HG03520 (cell line): Measurements from ENCODE around the gene PLEKHG7.
"Not testable (repeated sequence)": the region's sequence is repeated elsewhere in the genome, so short reads cannot be mapped to it uniquely, and the experiment has no call there.

Source experiments
- ATAC-seq: cut with Tn5 transposase; IDR thresholded peaks from one replicate; pipeline ENCODE4 v1.9.1; 2021; ENCODE audit warnings: mild to moderate bottlenecking, moderate library complexity; ENCODE audit not compliant: unreplicated experiment

PLEKHG7 gene

GRCh38 chr12:92745856-92746550 lies 43.2 kb downstream of the PLEKHG7 start:
- no peak for ATAC-seq

- no peak for ATAC-seq
Measured at GRCh38 chr12:92747151-92747550, 44.4 kb downstream of the PLEKHG7 start.

DNA sequence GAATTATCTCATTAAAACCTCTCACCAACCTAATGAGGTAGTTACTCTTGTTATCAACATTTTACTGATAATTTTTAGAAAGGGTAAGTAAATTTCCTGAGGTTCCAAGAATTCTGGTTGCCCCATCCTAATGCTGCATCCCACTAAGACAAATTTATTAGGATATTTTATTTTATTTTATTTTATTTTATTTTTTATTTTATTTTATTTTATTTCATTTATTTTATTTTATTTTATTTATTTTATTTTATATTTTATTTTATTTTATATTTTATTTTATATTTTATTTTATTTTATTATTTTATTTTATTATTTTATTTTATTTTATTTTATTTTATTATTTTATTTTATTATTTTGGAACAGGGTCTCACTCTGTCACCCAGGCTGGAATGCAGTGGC lies 46.9 kb downstream of the PLEKHG7 start:
- ATAC-seq: not testable (repeated sequence)

GRCh38 chr12:92753976-92754885 lies 51.4 kb downstream of the PLEKHG7 start:
- ATAC-seq: no peak

DNA sequence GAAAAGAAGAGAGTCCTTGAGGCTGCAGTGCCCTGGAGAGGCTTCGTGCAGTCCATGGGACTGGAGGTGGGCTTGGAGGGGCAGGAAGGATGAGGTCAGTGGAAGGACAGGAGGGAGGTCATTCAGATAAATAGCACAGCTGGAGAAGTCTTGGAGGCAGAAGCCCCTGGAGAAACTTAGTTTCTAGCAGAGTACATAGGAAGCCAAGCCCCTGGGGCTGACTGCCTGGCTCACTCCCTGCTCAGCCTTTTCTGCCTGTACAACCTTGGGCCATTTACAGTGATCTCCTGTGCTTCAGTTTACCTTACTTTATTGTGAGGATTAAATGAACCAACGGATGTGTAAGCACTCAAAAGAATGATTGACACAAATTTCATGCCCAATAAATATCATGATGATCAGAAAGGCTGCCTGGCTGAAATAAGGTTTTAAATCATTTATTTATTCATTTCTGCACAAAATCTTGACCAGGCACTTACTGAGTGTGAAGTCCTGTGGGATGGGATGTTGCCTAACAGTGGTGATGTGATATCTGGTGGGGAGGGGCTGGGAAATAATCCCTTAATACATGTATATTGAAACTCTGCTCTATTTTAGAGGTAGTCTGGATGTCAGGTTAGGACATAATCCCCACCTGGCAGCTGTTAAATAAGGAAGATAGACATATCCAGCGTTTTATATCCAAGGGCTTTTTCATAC lies 54.3 kb downstream of the PLEKHG7 start:
- no peak for ATAC-seq

DNA sequence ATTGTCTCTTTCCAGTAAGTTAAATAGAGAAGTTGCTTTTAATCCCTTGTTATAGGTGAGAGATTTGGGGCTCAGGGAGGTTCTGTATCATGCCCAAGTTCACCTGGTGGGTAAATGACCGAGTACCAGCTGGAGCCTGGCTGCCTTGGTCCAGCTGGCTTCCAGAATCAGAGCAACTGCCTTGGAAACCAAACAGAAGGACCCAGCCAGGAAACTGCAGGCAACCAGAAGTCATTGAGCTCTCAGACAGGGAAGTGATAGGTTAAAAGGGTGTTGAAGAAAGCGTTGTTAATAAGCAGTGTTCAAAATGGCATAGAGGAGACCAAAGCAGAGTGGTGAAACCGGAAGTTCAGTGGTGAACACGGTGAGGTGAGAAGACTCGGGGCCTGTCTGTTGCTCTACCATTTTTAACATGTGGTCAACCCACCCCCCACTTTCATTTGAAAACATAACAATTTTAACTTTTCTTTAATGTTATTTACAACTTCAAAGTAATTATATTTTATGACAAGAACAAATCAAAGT lies 54.9 kb downstream of the PLEKHG7 start:
- no peak for ATAC-seq

- no peak for ATAC-seq
Measured at GRCh38 chr12:92759634-92760268, 57.0 kb downstream of the PLEKHG7 start.

- ATAC-seq: no peak
Measured at GRCh38 chr12:92762773-92763172, 60.0 kb downstream of the PLEKHG7 start.

DNA sequence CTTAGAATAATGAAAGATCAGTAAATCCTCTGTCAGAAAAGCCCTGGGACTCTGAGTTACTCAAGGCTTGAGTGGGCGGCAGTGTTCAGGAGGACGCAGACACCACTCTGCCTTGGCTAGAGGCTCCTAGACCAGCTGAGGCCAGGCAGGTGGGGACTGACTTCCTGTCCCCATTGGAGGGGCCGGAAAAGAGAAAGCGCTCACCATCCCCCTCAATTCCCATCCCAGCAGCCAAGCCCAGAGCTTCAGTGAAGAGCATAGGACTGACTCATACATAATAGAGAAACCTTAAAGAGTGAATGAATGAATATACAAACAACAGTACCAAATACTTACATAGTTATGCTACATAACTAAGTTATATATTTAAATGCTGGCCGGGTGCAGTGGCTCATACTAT lies 62.0 kb downstream of the PLEKHG7 start:
- ATAC-seq: no peak

DNA sequence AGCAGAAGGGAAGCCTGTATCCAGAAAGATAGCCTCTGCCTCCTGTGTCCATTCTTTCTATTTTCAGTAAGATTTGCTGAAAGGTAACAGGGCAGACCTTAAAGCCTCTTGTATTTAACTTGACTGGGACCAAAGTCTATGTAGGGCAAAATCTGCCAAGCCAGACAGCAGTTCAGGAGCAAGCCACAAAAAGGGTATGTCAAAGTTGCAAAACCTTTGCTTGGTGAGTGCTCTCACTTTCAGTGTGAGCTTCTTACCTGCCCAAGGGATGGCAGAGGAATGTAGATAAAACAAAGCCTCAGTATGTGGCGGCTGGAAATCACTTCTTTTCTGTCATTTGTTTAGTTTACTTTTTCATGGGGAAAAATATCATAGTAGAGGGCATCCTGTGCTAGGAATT lies 63.1 kb downstream of the PLEKHG7 start:
- ATAC-seq: no peak

DNA sequence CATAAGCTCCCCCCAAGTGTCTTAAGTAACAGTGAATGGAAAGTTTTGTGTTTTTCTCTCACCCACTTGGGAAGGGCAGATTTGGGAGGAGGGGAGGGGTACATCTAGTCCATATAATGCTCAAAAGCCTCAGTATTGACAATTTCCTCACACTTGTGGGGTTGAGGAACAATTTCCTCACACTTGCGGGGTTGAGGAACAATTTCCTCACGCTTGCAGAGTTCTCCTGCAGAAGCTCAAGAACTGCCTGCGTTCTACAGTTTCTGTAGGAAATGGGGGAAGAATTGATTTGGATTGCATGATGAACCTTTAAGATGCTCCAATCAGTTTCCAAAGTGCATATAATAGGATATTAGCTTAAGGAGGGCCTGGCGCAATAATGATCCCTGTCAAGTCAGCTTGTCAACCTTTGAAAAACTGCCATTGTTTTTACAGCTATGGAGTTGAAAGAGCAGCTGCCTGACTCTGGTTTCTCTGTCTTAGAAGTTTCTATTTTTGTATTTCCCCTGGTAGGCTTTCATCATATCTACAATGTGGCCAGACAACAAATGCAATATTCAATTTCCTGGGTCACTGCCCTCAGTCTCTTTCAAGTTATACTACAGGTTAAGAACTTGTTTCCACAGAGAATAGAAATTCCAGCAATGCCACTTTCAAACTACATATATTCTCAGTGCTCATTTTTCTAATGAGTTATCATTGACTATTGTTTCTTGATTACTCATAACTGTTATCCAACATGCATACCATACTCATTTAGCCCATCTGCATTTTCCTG lies 66.5 kb downstream of the PLEKHG7 start:
- peak; percentile 57 for ATAC-seq

DNA sequence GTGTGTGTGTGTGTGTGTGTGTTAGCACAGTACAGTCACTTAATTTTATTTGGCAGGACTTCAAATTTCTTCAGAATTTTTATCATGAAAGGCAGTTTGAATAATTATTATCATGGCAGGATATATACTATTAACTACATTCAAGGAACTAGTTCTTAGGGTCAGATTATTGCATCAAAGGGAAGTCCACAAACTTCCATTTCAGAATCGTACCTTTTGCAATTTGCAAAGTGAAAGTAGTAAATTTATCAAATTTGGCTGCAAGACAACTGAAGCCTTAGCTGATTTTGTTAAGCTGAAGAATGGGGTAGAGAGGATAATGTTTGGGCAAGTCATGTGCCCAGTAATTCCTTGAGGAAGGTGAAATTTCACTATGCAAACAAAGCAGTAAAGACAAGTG lies 68.2 kb downstream of the PLEKHG7 start:
- no peak for ATAC-seq

- no peak for ATAC-seq
Measured at GRCh38 chr12:92775416-92775815, 72.6 kb downstream of the PLEKHG7 start.

DNA sequence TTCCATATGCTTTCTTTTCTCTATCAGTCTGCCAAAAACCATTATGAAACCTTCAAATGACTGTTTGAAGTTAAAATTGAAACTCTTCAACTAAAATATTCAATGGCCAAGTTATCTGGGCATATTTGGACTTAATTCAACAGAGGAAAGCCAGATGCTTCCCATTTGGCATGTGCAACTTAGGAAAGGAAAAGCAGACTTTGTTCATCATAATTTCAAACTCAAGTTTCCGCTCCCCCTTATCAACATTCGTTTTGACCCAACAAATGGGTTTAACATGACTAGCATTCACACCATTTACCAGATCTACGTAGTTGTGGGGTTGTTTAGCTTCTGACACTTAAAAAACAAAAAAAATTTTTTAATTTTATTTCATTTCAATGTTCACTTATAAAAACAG lies 75.7 kb downstream of the PLEKHG7 start:
- no peak for ATAC-seq

- no peak for ATAC-seq
Measured at GRCh38 chr12:92779902-92780301, 77.1 kb downstream of the PLEKHG7 start.

DNA sequence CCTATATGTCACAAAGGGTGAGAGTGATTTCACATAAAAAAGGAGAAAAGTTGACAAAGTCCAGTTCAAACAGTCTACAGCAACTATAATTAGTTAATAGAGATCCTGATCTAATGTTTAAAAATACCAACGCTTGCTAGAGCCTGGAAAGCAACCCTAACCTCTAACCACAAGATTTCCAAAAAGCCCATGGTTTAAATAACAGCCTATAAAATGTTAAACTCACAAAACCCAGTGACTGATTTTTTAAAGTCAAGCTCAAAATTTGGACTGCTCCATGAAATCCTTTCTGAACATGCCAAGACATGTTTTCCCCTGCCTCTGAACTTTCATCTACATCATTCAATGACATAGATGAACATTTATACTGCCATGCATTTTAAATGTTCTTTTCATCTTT lies 81.6 kb downstream of the PLEKHG7 start:
- ATAC-seq: no peak

- ATAC-seq: peak; percentile 96
Measured at GRCh38 chr12:92784797-92785562, 82.2 kb downstream of the PLEKHG7 start.

DNA sequence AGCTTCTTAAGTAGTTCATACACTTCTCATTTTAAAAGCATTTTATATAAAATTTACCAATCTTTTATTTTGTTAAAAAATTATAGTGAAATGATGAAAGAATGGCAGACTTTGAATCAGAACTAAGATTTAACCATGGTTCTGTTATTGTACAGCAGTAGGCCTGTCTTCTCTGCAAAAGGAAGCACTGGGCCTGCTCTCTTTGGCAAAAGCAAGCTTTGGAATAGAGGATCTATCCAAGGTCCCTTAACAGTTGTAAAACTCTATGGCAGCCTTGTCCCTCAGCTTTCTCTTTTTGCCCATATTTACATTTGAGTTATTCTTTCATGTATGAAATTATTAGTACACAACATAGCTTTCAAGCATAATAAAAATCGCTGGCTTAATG lies 82.8 kb downstream of the PLEKHG7 start:
- ATAC-seq: no peak

- no peak for ATAC-seq
Measured at GRCh38 chr12:92786045-92786444, 83.3 kb downstream of the PLEKHG7 start.
